ENCODE results near the gene CHRNA7.
"Not testable (repeated sequence)": the region's sequence is repeated elsewhere in the genome, so short reads cannot be mapped to it uniquely, and the experiment has no call there.

Gene CHRNA7

GRCh38 chr15:32120577-32121383, 90.5 kb downstream of the CHRNA7 start:
- no peak for DNase-seq

DNA sequence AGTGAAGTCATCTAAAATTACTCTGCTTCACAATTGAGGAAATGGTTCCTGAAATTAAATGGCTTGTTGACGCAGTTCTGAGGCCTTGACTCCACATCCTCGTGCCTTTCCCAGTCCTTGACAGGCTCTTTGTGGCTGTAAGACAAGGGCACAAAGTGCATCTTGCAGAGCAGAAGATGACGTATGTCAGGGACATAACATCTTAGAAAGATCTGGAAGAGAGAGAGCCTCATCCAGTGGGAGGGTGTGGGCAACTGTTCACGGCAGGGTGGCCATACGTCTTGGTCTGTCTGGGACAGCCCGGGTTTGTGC, 91.0 kb downstream of the CHRNA7 start:
- DNase-seq: no peak

GRCh38 chr15:32122013-32122412, 91.7 kb downstream of the CHRNA7 start:
- DNase-seq: no peak

- DNase-seq: no peak
Observed at GRCh38 chr15:32123473-32123872, 93.2 kb downstream of the CHRNA7 start.

- DNase-seq: no peak
Observed at GRCh38 chr15:32124726-32125125, 94.4 kb downstream of the CHRNA7 start.

GRCh38 chr15:32125595-32125994, 95.3 kb downstream of the CHRNA7 start:
- no peak for DNase-seq

DNA sequence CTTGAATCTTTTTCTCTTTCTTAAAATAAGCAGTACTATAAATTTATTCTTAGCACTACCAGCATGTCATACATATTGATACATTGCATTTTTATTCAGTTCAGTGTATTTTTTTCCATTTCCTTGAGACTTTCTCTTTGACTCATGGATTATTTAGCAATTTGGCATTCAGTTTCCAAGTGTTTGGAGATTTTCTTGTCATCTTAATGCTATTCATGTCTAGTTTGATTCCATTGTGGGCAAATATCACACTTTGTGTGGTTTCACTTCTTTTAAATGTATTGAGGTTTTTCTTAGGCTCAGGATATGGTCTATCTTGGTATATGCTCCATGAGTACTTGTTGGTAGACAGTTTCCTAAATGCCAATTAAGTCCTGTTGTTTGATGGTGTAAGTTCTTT, 99.5 kb downstream of the CHRNA7 start:
- no peak for DNase-seq

GRCh38 chr15:32130823-32131222, 100.5 kb downstream of the CHRNA7 start:
- no peak for DNase-seq

DNA sequence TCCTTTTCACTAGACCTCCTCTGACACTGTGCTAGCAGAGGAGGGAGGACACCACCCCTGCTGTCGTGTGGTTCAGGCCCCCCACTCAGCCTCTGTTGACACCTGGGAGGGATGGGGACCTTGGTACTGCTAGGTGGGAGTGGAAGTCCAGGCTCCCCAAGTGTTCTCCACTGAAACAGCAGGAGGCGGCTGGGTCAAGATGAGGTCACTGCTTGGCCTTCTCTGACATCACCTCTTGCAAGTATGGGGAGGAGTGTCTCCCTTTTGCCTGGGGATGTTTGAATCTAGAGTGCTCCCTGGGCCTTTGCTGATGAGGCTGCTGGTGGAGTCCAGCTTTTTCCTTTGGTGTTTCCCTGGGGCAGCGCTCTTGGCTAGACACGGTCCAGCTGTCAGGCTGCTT, 101.5 kb downstream of the CHRNA7 start:
- DNase-seq: no peak

- no peak for DNase-seq
Observed at GRCh38 chr15:32132859-32133258, 102.5 kb downstream of the CHRNA7 start.

DNA sequence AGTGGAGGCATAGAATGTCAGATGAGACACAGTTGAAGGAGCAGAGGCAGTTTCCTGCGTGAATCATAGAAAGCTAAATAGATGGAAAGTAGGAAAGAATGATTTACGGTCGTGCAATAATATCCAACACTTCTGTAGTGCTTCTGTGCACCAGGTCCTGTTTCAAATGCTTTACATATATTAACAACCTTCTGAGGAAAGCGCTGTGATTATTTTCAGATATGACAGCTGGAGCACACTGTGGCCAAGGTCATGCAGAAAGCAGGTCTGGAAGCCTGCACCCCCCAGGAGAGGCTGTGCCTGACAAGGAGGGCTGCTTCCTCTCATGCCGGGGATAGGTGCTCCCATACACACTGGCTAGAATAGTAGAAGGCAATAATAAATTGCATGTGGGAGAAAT, 104.5 kb downstream of the CHRNA7 start:
- DNase-seq: no peak

GRCh38 chr15:32135335-32135734, 105.0 kb downstream of the CHRNA7 start:
- no peak for DNase-seq

DNA sequence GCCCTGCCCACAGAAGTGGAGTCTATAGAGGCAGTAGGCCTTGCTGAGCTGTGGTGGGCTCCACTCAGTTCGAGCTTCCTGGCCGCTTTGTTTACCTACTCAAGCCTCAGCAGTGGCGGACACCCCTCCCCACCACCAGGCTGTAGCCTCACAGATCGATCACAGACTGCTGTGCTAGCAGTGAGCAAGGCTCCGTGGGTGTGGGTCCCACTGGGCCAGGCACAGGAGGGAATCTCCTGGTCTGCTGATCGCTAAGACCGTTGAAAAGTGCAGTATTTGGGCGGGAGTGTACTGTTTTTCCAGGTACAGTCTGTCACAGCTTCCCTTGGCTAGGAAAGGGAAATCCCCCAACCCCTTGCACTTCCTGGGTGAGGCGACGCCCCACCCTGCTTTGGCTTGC, 115.2 kb downstream of the CHRNA7 start:
- not testable (repeated sequence) for DNase-seq

GRCh38 chr15:32148833-32149555, 118.7 kb downstream of the CHRNA7 start:
- no peak for DNase-seq

GRCh38 chr15:32152574-32152973, 122.3 kb downstream of the CHRNA7 start:
- DNase-seq: no peak

GRCh38 chr15:32153868-32154623, 123.7 kb downstream of the CHRNA7 start:
- DNase-seq: not testable (repeated sequence)

DNA sequence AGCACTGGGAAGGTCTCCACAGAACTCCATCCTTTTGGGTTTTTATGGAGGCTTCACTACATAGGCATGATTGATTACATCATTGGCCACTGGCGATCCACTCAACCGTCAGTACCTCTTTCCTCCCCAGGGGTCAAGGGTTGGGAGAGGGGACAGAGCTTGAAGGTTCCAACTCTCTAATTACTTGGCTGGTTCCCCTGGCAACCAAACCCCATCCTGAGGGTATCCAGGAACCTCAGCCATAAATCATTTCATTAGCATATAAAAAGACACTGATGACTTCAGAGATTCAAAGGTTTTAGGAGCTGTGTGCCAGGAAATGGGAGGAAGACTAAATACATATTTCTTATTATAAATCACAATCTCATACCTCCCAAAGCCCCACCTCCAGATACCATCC, 131.8 kb downstream of the CHRNA7 start:
- not testable (repeated sequence) for DNase-seq

- DNase-seq: not testable (repeated sequence)
Observed at GRCh38 chr15:32164065-32164464, 133.8 kb downstream of the CHRNA7 start.

- DNase-seq: not testable (repeated sequence)
Observed at GRCh38 chr15:32164747-32165146, 134.4 kb downstream of the CHRNA7 start.

DNA sequence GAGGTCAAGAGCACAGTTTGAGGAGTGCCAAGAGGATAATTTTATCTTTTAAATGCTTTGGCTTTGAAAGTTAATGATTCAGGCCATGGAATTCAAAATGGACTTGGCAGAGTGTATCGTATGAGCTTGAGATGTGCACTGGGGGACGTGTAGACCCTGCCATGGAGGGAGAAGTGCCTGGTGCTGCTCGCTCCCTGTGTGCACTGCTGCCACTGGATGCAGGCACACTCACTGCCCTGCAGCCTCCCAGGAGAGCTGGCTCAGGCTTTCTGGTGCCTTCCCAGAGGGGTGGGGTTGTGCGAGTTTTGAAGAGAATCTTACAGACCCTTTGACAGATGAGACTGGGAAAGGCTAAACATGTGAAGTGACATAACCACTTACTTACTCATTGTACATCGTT, 135.5 kb downstream of the CHRNA7 start:
- DNase-seq: not testable (repeated sequence)

DNA sequence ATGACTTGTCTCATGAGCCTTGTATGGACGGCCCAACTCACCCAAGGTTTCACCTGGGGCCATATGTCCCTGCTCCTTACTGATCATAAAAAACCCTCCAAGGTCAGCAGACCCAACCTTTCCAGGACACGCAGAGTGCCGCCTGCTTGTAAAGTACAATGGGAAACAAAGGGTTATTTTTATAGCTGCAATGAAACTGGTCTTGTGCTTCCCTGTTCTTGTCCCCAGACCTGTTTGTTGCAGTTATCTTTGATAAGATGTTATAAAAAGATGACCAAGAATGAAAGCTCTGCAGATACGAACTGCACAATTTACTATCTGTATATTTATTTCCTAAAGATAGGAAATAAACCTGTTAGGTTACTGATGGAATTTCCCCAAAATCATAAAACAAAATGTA, 136.0 kb downstream of the CHRNA7 start:
- not testable (repeated sequence) for DNase-seq

DNA sequence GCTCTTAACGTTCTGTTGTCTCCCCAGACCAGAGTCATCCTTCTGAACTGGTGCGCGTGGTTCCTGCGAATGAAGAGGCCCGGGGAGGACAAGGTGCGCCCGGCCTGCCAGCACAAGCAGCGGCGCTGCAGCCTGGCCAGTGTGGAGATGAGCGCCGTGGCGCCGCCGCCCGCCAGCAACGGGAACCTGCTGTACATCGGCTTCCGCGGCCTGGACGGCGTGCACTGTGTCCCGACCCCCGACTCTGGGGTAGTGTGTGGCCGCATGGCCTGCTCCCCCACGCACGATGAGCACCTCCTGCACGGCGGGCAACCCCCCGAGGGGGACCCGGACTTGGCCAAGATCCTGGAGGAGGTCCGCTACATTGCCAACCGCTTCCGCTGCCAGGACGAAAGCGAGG, 137.6 kb downstream of the CHRNA7 start:
- not testable (repeated sequence) for DNase-seq

DNA sequence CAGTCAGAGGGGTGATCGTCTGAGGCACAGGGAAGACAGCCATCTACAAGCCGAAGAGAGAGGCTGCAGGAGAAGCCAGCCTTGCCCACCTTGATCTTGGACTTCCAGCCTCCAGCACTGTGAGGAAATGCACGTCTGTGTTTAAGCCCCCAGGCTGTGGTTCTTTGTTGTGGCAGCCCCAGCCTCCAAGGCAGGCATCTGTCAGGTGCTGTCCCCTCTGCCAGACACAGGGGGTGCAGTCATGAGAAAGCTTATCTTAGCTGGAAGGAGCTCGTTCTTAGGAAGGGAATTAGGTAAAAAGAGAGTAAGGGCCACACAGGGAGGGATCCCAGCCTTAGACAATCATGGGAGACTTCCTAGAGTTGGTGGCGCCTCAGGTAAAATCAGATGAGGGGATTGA, 150.3 kb downstream of the CHRNA7 start:
- not testable (repeated sequence) for DNase-seq

- not testable (repeated sequence) for DNase-seq
Observed at GRCh38 chr15:32193780-32194179, 163.5 kb downstream of the CHRNA7 start.
